ENCODE results near the gene GLIS1. TPM values are rescaled to one million over a fixed set of nuclear protein-coding genes. Genes with fewer than 3 reads are reported as not detected.

GLIS1 gene
- total RNA-seq, 2 donors from 2014 or later: 0.20 to 0.22 TPM

DNA sequence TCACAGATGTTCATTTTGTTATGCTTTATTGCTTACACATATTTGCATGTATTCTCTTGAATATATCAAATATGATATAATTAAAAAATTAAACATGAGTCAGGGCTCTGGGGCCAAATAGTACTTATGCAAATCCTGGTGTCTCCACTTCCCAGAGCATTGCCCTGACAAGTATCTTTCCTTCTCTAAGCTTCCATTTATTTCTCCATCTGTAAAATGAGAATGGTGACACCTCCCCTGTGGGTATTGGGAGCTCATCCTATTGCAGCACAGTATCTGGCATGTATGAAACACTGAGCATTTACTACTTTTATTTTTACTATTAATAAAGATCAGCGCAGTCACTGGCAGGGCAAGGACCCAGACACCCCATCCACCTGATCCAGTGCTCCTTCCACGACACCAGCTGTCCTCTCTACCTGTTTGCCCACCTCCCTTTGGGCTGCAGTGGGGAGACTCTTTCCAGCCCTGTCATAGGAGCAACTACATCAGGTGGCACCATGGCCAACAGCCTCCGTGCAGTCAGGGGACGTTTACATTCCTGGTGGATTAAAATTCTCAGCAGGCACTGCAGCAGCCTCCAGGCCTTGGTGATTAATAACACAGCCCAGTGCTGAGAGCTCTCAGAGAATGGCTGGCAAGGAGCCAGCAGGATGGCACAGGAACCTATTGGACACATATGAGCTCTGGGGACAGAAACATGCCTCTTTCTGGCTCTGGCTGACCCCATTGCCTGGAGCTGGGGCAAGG lies 166.7 kb downstream of the GLIS1 start:
- H3K4me3 ChIP-seq: no peak overlapping the region
- H3K27me3 ChIP-seq: no peaks in the 10 kb centered on the region
- TF ChIP-seq, protein P1, sequence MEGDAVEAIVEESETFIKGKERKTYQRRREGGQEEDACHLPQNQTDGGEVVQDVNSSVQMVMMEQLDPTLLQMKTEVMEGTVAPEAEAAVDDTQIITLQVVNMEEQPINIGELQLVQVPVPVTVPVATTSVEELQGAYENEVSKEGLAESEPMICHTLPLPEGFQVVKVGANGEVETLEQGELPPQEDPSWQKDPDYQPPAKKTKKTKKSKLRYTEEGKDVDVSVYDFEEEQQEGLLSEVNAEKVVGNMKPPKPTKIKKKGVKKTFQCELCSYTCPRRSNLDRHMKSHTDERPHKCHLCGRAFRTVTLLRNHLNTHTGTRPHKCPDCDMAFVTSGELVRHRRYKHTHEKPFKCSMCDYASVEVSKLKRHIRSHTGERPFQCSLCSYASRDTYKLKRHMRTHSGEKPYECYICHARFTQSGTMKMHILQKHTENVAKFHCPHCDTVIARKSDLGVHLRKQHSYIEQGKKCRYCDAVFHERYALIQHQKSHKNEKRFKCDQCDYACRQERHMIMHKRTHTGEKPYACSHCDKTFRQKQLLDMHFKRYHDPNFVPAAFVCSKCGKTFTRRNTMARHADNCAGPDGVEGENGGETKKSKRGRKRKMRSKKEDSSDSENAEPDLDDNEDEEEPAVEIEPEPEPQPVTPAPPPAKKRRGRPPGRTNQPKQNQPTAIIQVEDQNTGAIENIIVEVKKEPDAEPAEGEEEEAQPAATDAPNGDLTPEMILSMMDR (IDR thresholded peaks at IDR 0.05): no peak
- peaks cover 0 to 6% of the 10 kb centered on the region in 2 donors for H3K4me1 ChIP-seq
- DNase-seq (ENCODE audit: low spot score): no peak
- no peak overlapping the region for H3K27ac ChIP-seq
- peaks cover 0 to 5% of the 10 kb centered on the region in 2 donors for H3K9me3 ChIP-seq
- no peaks in the 10 kb centered on the region for H3K36me3 ChIP-seq

DNA sequence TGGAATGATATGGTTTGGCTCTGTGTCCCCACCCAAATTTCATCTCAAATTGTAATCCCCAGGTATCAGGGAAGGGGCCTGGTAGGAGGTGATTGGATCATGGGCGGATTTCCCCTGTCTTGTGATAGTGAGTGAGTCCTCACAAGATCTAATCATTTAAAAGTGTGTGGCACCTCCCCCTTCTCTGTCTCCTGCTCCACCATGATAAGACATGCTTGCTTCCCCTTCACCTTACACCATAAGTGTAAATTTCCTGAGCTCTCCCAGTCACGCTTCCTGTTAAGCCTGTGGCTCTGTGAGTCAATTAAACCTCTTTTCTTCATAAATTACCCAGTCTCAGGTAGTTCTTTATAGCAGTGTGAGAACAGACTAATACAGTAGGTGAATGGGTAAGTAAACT lies 170.4 kb downstream of the GLIS1 start:
- Histone ChIP-seq H3K27ac (no peak overlapping the region), H3K36me3 (no peaks in the 10 kb centered on the region), H3K4me3 (no peak overlapping the region), H3K27me3 (no peaks in the 10 kb centered on the region), H3K4me1 (peaks cover 0 to 6% of the 10 kb centered on the region in 2 donors), H3K9me3 (peaks cover 0 to 15% of the 10 kb centered on the region in 2 donors)
- DNase-seq (ENCODE audit: low spot score): no peak
- TF ChIP-seq, protein P1 (IDR thresholded peaks at IDR 0.05): no peak

DNA sequence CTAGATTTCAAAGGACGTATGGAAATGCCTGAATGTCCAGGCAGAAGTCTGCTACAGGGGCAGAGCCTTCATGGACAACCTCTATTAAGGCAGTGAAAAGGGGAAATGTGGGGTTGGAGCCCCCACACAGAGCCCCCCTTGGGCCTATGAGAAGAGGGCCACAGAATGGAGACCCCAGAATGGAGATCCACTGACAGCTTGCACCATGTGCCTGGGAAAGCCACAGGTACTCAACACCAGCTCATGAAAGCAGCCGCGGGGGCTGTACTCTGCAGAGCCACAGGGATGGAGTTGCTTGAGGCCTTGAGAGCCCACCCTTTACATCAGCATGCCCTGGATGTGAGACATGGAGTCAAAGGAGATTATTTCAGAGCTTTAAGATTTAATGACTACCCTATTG lies 171.1 kb downstream of the GLIS1 start:
- peaks cover 0 to 15% of the 10 kb centered on the region in 2 donors for H3K9me3 ChIP-seq
- DNase-seq (ENCODE audit: low spot score): no peak

DNA sequence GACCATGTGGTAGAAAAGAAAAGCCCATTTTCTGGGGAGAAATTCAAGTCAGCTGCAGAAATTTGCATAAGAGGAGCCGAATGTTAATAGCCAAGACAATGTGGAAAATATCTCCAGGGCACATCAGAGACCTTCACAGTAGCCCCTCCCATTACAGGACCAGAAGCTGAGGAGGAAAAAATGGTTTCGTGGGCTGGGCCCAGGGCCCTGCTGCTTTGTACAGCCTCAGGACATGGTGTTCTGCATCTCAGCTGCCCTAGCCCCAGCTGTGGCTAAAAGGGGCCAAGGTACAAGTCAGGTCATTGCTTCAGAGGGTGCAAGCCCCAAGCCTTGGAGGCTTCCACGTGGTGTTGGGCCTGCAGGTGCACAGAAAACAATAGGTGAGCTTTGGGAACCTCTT lies 171.5 kb downstream of the GLIS1 start:
- Histone ChIP-seq H3K9me3 (peaks cover 0 to 15% of the 10 kb centered on the region in 2 donors), H3K36me3 (no peaks in the 10 kb centered on the region), H3K4me3 (no peak overlapping the region), H3K27me3 (no peaks in the 10 kb centered on the region), H3K4me1 (peaks cover 0 to 3% of the 10 kb centered on the region in 2 donors), H3K27ac (no peak overlapping the region)
- DNase-seq (ENCODE audit: low spot score): no peak
- TF ChIP-seq, protein P1 (IDR thresholded peaks at IDR 0.05): no peak

More for the DNA sequence above, 171.1 kb downstream of the GLIS1 start:
- Histone ChIP-seq H3K27me3 (no peaks in the 10 kb centered on the region), H3K4me1 (peaks cover 0 to 6% of the 10 kb centered on the region in 2 donors), H3K36me3 (no peaks in the 10 kb centered on the region), H3K27ac (no peak overlapping the region), H3K4me3 (no peak overlapping the region)
- TF ChIP-seq, protein P1 (IDR thresholded peaks at IDR 0.05): no peak

DNA sequence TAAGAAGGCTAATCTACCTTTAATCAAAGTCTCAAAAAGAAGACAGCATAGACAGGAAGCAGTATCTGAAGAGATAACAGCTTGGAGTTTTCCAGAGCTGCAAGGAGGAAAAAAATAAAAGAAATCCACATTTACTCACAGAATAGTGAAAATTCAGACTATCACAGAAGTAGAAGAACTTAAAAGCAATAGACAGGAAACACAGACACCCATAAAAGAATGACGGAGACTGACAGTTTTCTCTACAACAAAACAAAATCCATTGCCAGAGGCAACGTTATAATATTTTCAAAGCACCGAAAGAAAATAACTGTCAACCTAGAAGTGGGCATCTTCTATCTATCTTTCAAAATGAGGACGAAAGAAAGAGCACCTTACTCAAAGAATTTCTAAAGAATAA lies 175.4 kb downstream of the GLIS1 start:
- H3K4me1 ChIP-seq: no peaks in the 10 kb centered on the region
- no peaks in the 10 kb centered on the region for H3K27me3 ChIP-seq
- no peak for DNase-seq (ENCODE audit: low spot score)
- peaks cover 0 to 15% of the 10 kb centered on the region in 2 donors for H3K9me3 ChIP-seq
- no peak overlapping the region for H3K4me3 ChIP-seq
- TF ChIP-seq, protein P1 (IDR thresholded peaks at IDR 0.05): no peak
- no peaks in the 10 kb centered on the region for H3K36me3 ChIP-seq
- H3K27ac ChIP-seq: no peak overlapping the region
